Panc1 (cell line): ENCODE results near the gene CRB3. TPM values are rescaled to one million over a fixed set of nuclear protein-coding genes. Genes with fewer than 3 reads are reported as not detected.

Experiments used
- ATAC-seq: fragments of 200-7000 bp; cut with Tn5 transposase; 2 replicates; pipeline ENCODE4 v1.9.1; 2020; ENCODE audit warnings: mild to moderate bottlenecking, moderate library complexity
- BruUV-seq: library from RNA; stranded (reverse); fragments of 400-500 nt; replicated peaks from 2 replicates; lab custom pipeline; 2021; lab: Mats Ljungman, UMichigan
- CTCF ChIA-PET: fragments of 300-600 bp; sonication (Branson Sonifier 250); formaldehyde crosslinking; loops from one replicate; lab custom pipeline; 2022; ENCODE audit warnings: antibody characterized with exemption; lab: Charles Lee
- POLR2A ChIA-PET: fragments of 300-600 bp; sonication (Branson Sonifier 250); formaldehyde crosslinking; loops from one replicate; lab custom pipeline; 2022; ENCODE audit warnings: antibody characterized with exemption; lab: Charles Lee
- DNase-seq: peaks from one replicate; pipeline ENCODE4 v3.0.0-alpha.2; 2010; ENCODE audit warnings: low read depth, low spot score
- H3K27ac ChIP-seq: 2 replicates; pipeline ENCODE4 v1.5.1; 2011; ENCODE audit warnings: mild to moderate bottlenecking, low read length, inconsistent platforms
- H3K27me3 ChIP-seq: fragments of 200-500 bp; sonication (Bioruptor generic); 2 replicates; pipeline ENCODE4 v1.6.0; 2014; ENCODE audit warnings: low read length, inconsistent platforms; ENCODE audit not compliant: control insufficient read depth, insufficient read depth
- H3K36me3 ChIP-seq: fragments of 200-500 bp; sonication (Bioruptor generic); 2 replicates; pipeline ENCODE4 v1.5.1; 2014; ENCODE audit warnings: inconsistent platforms, mild to moderate bottlenecking, low read length, moderate library complexity; ENCODE audit not compliant: control insufficient read depth, insufficient read depth
- H3K4me1 ChIP-seq: 2 replicates; pipeline ENCODE4 v1.5.1; 2011; ENCODE audit warnings: inconsistent platforms, mild to moderate bottlenecking, low read length, moderate library complexity; ENCODE audit not compliant: control insufficient read depth, insufficient read depth
- H3K4me3 ChIP-seq, 2 experiments: 2 replicates each; pipeline ENCODE4 v1.5.1; 2011 to 2012; ENCODE audit warnings: low read depth in 2 of 2, low read length in 2 of 2, mild to moderate bottlenecking in 2 of 2, inconsistent platforms in 1 of 2, moderate library complexity in 1 of 2
- H3K9me3 ChIP-seq: fragments of 200-500 bp; sonication (Bioruptor generic); 2 replicates; pipeline ENCODE4 v1.5.1; 2014; ENCODE audit warnings: low read depth, mild to moderate bottlenecking, inconsistent platforms, low read length, moderate library complexity; ENCODE audit not compliant: control insufficient read depth, insufficient read depth
- POLR2AphosphoS5 ChIP-seq: IDR thresholded peaks from 2 replicates; pipeline ENCODE4 v1.6.1; 2012; ENCODE audit warnings: mild to moderate bottlenecking, low read depth, low read length, moderate library complexity
- SIN3A ChIP-seq: IDR thresholded peaks from 2 replicates; pipeline ENCODE4 v1.6.1; 2012; ENCODE audit warnings: low read depth, mild to moderate bottlenecking, low read length, moderate library complexity, borderline replicate concordance; ENCODE audit not compliant: insufficient read depth
- TCF7L2 ChIP-seq: IDR thresholded peaks from 2 replicates; pipeline ENCODE4 v1.6.1; 2011; ENCODE audit warnings: mild to moderate bottlenecking, low read depth, low read length, inconsistent platforms
- in situ Hi-C: cut with HindIII; loops from 2 replicates; pipeline ENCODE4 v1.10.0; 2016; ENCODE audit warnings: low sequenced_read_pairs, low pct_unique_long_range_greater_than_20kb
- intact Hi-C: fragments of 100-400 bp; cut with micrococcal nuclease; formaldehyde crosslinking; loops from one replicate; pipeline ENCODE4 v1.10.0; 2022; ENCODE audit not compliant: unreplicated experiment
- total RNA-seq: library from RNA; stranded (reverse); gene quantifications from one replicate; pipeline ENCODE4 v1.2.1, GENCODE V29; 2021; ENCODE audit not compliant: unreplicated experiment
- TF ChIP-seq, protein P1 (sequence below), 2 experiments: IDR thresholded peaks; 2 replicates each; pipeline ENCODE4 v1.6.1; 2011 to 2012; ENCODE audit warnings: low read depth in 2 of 2, control low read depth in 1 of 2, low read length in 1 of 2, mild to moderate bottlenecking in 1 of 2, moderate library complexity in 1 of 2; ENCODE audit not compliant: insufficient read depth in 1 of 2
- TF ChIP-seq, protein P2 (sequence below): fragments of 450-650 bp; IDR thresholded peaks from 2 replicates; pipeline ENCODE4 v1.5.1; 2017; ENCODE audit warnings: mild to moderate bottlenecking

CRB3 gene
- total RNA-seq, 1 experiment from 2014 or later: 0.21 TPM

DNA sequence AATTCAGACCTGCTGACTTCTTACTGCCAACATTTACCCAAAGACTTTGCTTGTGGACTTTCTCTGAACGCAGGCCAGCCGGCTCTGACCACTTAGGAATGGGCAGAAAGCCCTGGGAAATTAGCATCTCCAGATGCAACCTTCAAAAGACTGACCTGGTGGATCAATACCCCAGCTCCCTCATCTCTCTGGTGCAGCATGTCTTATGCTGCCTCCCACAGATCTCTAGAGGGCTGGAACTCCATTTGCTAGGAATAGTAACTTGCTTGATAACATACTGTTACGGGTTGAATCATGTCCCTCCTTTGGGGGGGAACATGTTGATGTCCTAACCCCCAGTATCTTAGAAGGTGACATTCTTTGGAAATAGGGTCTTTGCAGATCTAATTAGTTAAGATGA lies 17.6 kb upstream of the CRB3 start:
- Histone ChIP-seq H3K4me3 (no peak overlapping the region), H3K9me3 (no peaks in the 10 kb centered on the region), H3K4me1 (no peaks in the 10 kb centered on the region), H3K27ac (no peak overlapping the region), H3K27me3 (no peaks in the 10 kb centered on the region), H3K36me3 (no peaks in the 10 kb centered on the region)
- CTCF ChIA-PET: no interaction called here
- intact Hi-C loops (no loop called here), in situ Hi-C loops (no loop called here)
- ATAC-seq (no peak), DNase-seq (no peak)
- POLR2A ChIA-PET: no interaction called here
- TF ChIP-seq, protein P1, sequence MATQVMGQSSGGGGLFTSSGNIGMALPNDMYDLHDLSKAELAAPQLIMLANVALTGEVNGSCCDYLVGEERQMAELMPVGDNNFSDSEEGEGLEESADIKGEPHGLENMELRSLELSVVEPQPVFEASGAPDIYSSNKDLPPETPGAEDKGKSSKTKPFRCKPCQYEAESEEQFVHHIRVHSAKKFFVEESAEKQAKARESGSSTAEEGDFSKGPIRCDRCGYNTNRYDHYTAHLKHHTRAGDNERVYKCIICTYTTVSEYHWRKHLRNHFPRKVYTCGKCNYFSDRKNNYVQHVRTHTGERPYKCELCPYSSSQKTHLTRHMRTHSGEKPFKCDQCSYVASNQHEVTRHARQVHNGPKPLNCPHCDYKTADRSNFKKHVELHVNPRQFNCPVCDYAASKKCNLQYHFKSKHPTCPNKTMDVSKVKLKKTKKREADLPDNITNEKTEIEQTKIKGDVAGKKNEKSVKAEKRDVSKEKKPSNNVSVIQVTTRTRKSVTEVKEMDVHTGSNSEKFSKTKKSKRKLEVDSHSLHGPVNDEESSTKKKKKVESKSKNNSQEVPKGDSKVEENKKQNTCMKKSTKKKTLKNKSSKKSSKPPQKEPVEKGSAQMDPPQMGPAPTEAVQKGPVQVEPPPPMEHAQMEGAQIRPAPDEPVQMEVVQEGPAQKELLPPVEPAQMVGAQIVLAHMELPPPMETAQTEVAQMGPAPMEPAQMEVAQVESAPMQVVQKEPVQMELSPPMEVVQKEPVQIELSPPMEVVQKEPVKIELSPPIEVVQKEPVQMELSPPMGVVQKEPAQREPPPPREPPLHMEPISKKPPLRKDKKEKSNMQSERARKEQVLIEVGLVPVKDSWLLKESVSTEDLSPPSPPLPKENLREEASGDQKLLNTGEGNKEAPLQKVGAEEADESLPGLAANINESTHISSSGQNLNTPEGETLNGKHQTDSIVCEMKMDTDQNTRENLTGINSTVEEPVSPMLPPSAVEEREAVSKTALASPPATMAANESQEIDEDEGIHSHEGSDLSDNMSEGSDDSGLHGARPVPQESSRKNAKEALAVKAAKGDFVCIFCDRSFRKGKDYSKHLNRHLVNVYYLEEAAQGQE (IDR thresholded peaks at IDR 0.05; ENCODE audit: insufficient read depth in 1 of 2, low read depth in 2 of 2, low read length in 1 of 2): no peak
- TF ChIP-seq POLR2AphosphoS5: no peak
- TF ChIP-seq SIN3A: no peak
- TF ChIP-seq, protein P2, sequence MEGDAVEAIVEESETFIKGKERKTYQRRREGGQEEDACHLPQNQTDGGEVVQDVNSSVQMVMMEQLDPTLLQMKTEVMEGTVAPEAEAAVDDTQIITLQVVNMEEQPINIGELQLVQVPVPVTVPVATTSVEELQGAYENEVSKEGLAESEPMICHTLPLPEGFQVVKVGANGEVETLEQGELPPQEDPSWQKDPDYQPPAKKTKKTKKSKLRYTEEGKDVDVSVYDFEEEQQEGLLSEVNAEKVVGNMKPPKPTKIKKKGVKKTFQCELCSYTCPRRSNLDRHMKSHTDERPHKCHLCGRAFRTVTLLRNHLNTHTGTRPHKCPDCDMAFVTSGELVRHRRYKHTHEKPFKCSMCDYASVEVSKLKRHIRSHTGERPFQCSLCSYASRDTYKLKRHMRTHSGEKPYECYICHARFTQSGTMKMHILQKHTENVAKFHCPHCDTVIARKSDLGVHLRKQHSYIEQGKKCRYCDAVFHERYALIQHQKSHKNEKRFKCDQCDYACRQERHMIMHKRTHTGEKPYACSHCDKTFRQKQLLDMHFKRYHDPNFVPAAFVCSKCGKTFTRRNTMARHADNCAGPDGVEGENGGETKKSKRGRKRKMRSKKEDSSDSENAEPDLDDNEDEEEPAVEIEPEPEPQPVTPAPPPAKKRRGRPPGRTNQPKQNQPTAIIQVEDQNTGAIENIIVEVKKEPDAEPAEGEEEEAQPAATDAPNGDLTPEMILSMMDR: no peak
- no peak for TF ChIP-seq TCF7L2
- no TSS peak for BruUV-seq

DNA sequence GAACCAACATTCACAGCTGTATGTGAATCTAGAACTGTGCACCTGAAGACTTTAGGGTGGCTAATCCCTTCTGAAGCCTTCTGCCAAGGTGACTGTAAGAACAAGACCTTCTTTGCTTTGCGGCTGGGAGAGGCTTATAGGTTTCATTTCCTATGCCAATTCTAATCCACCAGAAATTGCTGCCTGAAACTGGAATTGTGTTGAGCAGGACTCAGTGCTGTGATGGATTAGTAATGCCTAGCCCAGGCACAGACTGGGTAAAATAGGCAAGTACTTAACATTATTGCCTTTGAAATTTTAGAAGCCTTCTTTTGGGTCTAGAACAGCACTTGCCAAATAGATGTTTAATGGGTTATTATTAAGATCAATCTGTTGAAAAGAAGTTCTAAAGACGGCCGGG lies 16.0 kb upstream of the CRB3 start:
- POLR2A ChIA-PET: no interaction called here
- Histone ChIP-seq H3K9me3 (no peaks in the 10 kb centered on the region), H3K4me1 (no peaks in the 10 kb centered on the region), H3K27ac (no peak overlapping the region), H3K36me3 (no peaks in the 10 kb centered on the region), H3K27me3 (no peaks in the 10 kb centered on the region), H3K4me3 (no peak overlapping the region)
- CTCF ChIA-PET: no interaction called here
- TF ChIP-seq, protein P1 (IDR thresholded peaks at IDR 0.05; ENCODE audit: insufficient read depth in 1 of 2, low read depth in 2 of 2, low read length in 1 of 2): no peak
- TF ChIP-seq, protein P2: no peak
- TF ChIP-seq SIN3A (no peak), POLR2AphosphoS5 (no peak), TCF7L2 (no peak)
- DNase-seq: no peak
- BruUV-seq: no TSS peak
- intact Hi-C loops (no loop called here), in situ Hi-C loops (no loop called here)
- no peak for ATAC-seq
